T-helper 9 cell (primary cell): ENCODE results near the gene LUC7L.
"Not testable (repeated sequence)": the region's sequence is repeated elsewhere in the genome, so short reads cannot be mapped to it uniquely, and the experiment has no call there.

Experiments
- DNase-seq: peaks from one replicate; pipeline ENCODE4 v3.0.0-alpha.2; 2020

Gene LUC7L

GRCh38 chr16:178668-179015, 50.6 kb downstream of the LUC7L start:
- no peak for DNase-seq

GRCh38 chr16:177981-178667, 51.1 kb downstream of the LUC7L start:
- DNase-seq, result no peak

GRCh38 chr16:177394-177822, 51.8 kb downstream of the LUC7L start:
- no peak for DNase-seq

- DNase-seq, result not testable (repeated sequence)
Measured at GRCh38 chr16:176477-177382, 52.5 kb downstream of the LUC7L start, which contains the start of gene HBA1. HBA1 (plus strand) TSS chr16:176680; CDS start chr16:176717, 37 bp downstream.

GRCh38 chr16:176006-176405, 53.2 kb downstream of the LUC7L start:
- DNase-seq, result not testable (repeated sequence)

- DNase-seq, result no peak
Measured at GRCh38 chr16:175011-175949, 54.0 kb downstream of the LUC7L start.

- DNase-seq, result not testable (repeated sequence)
Measured at GRCh38 chr16:173928-174769, 55.1 kb downstream of the LUC7L start.

- not testable (repeated sequence) for DNase-seq
Measured at GRCh38 chr16:173211-173854, 55.9 kb downstream of the LUC7L start.

- not testable (repeated sequence) for DNase-seq
Measured at GRCh38 chr16:172374-172941, 56.8 kb downstream of the LUC7L start, which contains the start of gene HBA2. HBA2 (plus strand) TSS chr16:172876; CDS start chr16:172913, 37 bp downstream.

- DNase-seq, result no peak
Measured at GRCh38 chr16:170788-171187, 58.5 kb downstream of the LUC7L start.

GRCh38 chr16:170088-170507, 59.2 kb downstream of the LUC7L start:
- not testable (repeated sequence) for DNase-seq

GRCh38 chr16:169014-169413, 60.2 kb downstream of the LUC7L start:
- no peak for DNase-seq

GRCh38 chr16:168424-168823, 60.8 kb downstream of the LUC7L start:
- no peak for DNase-seq

- DNase-seq, result no peak
Measured at GRCh38 chr16:167122-167690, 62.0 kb downstream of the LUC7L start.

- DNase-seq, result no peak
Measured at GRCh38 chr16:166375-167121, 62.7 kb downstream of the LUC7L start.

GRCh38 chr16:165539-166374, 63.5 kb downstream of the LUC7L start, which contains the start of gene HBM:
HBM (plus strand) TSS chr16:165978; CDS start chr16:165998, 20 bp downstream.
- DNase-seq, result no peak

GRCh38 chr16:164827-165538, 64.3 kb downstream of the LUC7L start:
- no peak for DNase-seq
